Chondrocyte (in vitro differentiated cells): ENCODE data around the gene FAM20A. TPM values are rescaled to one million over a fixed set of nuclear protein-coding genes. Genes with fewer than 3 reads are reported as not detected.

Source experiments
- DNase-seq: peaks from one replicate; pipeline ENCODE4 v3.0.0; 2021; ENCODE audit warnings: mixed read lengths, low spot score
- H3K27ac Mint-ChIP-seq: one replicate; pipeline ENCODE4 v1.8.0; 2021; ENCODE audit warnings: mild to moderate bottlenecking, moderate library complexity, mixed read lengths; ENCODE audit not compliant: unreplicated experiment
- H3K27me3 Mint-ChIP-seq: 2 replicates; pipeline ENCODE4 v1.8.0; 2021; ENCODE audit warnings: low read depth, mixed read lengths
- H3K36me3 Mint-ChIP-seq: 2 replicates; pipeline ENCODE4 v1.8.0; 2021; ENCODE audit warnings: low read depth, mixed read lengths
- H3K4me1 Mint-ChIP-seq: 2 replicates; pipeline ENCODE4 v1.8.0; 2021; ENCODE audit warnings: low read depth, mild to moderate bottlenecking, mixed read lengths
- H3K4me3 Mint-ChIP-seq: one replicate; pipeline ENCODE4 v1.8.0; 2021; ENCODE audit warnings: mild to moderate bottlenecking, moderate library complexity, mixed read lengths; ENCODE audit not compliant: unreplicated experiment
- H3K9me3 Mint-ChIP-seq: 2 replicates; pipeline ENCODE4 v1.8.0; 2021; ENCODE audit warnings: low read depth, mixed read lengths
- CTCF ChIP-seq: fragments of 200-600 bp; sonication (generic); IDR thresholded peaks from 2 replicates; pipeline ENCODE4 v1.5.0; 2021; ENCODE audit warnings: antibody characterized with exemption, mild to moderate bottlenecking, moderate library complexity
- total RNA-seq: library from RNA; stranded (reverse); gene quantifications from 3 replicates; pipeline ENCODE4 v1.2.1, GENCODE V29; 2021

FAM20A gene
- total RNA-seq, 1 donor from 2014 or later = not detected

DNA sequence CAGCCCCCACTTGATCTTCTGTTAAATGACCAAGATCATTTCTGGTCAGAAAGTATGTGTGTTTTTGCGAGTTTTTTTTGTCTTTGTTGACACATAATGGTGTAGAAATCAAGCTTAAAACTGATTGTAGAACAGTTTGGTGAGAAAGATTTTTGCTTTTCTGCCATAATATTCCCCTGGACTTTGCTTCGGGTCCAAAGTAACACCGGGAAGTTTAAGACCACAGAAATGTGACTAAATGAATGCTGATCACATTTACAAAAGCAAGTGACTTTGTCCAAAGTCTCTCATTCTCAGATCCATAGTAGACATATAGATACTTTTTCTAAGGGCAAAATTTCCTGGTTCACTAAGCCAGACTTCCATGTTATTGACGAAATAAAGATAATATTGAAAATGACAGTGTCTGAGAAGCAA is 2.6 kb downstream of the FAM20A start:
- Mint-ChIP-seq H3K27ac (no peak overlapping the region), H3K4me3 (no peak overlapping the region), H3K27me3 (peaks cover 40% of the 10 kb centered on the region), H3K4me1 (peaks cover 8% of the 10 kb centered on the region), H3K9me3 (peaks cover 2% of the 10 kb centered on the region), H3K36me3 (no peaks in the 10 kb centered on the region)
- DNase-seq = no peak
- TF ChIP-seq CTCF = no peak

GRCh38 chr17:68598074-68598473 is 3.1 kb downstream of the FAM20A start:
- no peak overlapping the region for H3K27ac Mint-ChIP-seq
- no peaks in the 10 kb centered on the region for H3K36me3 Mint-ChIP-seq
- peaks cover 8% of the 10 kb centered on the region for H3K4me1 Mint-ChIP-seq
- TF ChIP-seq CTCF = no peak
- H3K27me3 Mint-ChIP-seq = peaks cover 38% of the 10 kb centered on the region
- no peak for DNase-seq
- no peaks in the 10 kb centered on the region for H3K9me3 Mint-ChIP-seq
- H3K4me3 Mint-ChIP-seq = no peak overlapping the region

- Mint-ChIP-seq H3K27me3 (peaks cover 36% of the 10 kb centered on the region), H3K36me3 (no peaks in the 10 kb centered on the region)
Measured at GRCh38 chr17:68596411-68596945, 4.7 kb downstream of the FAM20A start.

DNA sequence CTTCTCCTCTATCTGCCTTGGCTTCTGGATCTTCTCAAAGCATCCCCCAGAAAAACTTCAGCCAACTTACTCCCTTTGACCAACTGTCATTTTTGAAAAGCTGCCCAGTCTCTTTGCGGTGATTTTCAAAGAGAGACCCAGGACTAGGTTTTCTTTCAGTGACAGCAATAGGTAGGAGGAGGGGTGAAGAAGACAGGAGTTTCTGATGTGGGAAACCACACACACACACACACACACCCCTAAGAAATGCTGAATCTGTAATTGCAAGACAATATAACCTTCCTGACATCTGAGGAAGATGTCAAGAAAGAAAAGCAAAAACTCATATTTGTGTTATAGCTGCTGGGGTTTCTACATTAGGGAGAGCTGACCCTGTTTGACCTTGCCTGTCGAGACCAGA is 5.2 kb downstream of the FAM20A start:
- H3K4me3 Mint-ChIP-seq = no peak overlapping the region
- no peaks in the 10 kb centered on the region for H3K36me3 Mint-ChIP-seq
- DNase-seq = no peak
- peaks cover 4% of the 10 kb centered on the region for H3K4me1 Mint-ChIP-seq
- no peaks in the 10 kb centered on the region for H3K9me3 Mint-ChIP-seq
- H3K27me3 Mint-ChIP-seq = peaks cover 35% of the 10 kb centered on the region
- no peak for TF ChIP-seq CTCF
- H3K27ac Mint-ChIP-seq = no peak overlapping the region

More at GRCh38 chr17:68596411-68596945, 4.7 kb downstream of the FAM20A start:
- no peak for DNase-seq
- TF ChIP-seq CTCF = no peak
- Mint-ChIP-seq H3K4me1 (peaks cover 4% of the 10 kb centered on the region), H3K4me3 (no peak overlapping the region), H3K27ac (no peak overlapping the region), H3K9me3 (no peaks in the 10 kb centered on the region)

GRCh38 chr17:68595496-68595895 is 5.7 kb downstream of the FAM20A start:
- no peaks in the 10 kb centered on the region for H3K36me3 Mint-ChIP-seq
- TF ChIP-seq CTCF = no peak
- no peak overlapping the region for H3K27ac Mint-ChIP-seq
- peaks cover 4% of the 10 kb centered on the region for H3K4me1 Mint-ChIP-seq
- H3K27me3 Mint-ChIP-seq = peaks cover 35% of the 10 kb centered on the region
- no peaks in the 10 kb centered on the region for H3K9me3 Mint-ChIP-seq
- DNase-seq = no peak
- no peak overlapping the region for H3K4me3 Mint-ChIP-seq
